Activated naive CD4-positive, alpha-beta T cell treated with anti-CD3 and anti-CD28 coated beads for 36 hours (primary cell): ENCODE data around the gene KCNH8. TPM values are rescaled to one million over a fixed set of nuclear protein-coding genes. Genes with fewer than 3 reads are reported as not detected.

Source experiments
- CTCF ChIA-PET: fragments of 350-600 bp; sonication (Branson Sonifier 250); formaldehyde crosslinking; loops from one replicate; lab custom pipeline; 2021; ENCODE audit warnings: antibody characterized with exemption; lab: Charles Lee
- DNase-seq: peaks from one replicate; pipeline ENCODE4 v3.0.0-alpha.2; 2020
- H3K27ac Mint-ChIP-seq: one replicate; pipeline ENCODE4 v1.8.0; 2021; ENCODE audit warnings: mild to moderate bottlenecking, mixed read lengths
- H3K27me3 Mint-ChIP-seq: one replicate; pipeline ENCODE4 v1.8.0; 2021; ENCODE audit warnings: low read depth, mixed read lengths
- H3K36me3 Mint-ChIP-seq: one replicate; pipeline ENCODE4 v1.8.0; 2021; ENCODE audit warnings: low read depth, mixed read lengths
- H3K4me1 Mint-ChIP-seq: one replicate; pipeline ENCODE4 v1.8.0; 2021; ENCODE audit warnings: low read depth, mixed read lengths
- H3K4me3 Mint-ChIP-seq: one replicate; pipeline ENCODE4 v1.8.0; 2021; ENCODE audit warnings: mild to moderate bottlenecking, moderate library complexity, mixed read lengths
- H3K9me3 Mint-ChIP-seq: one replicate; pipeline ENCODE4 v1.8.0; 2021; ENCODE audit warnings: mixed read lengths
- intact Hi-C: fragments of 100-400 bp; cut with micrococcal nuclease; formaldehyde crosslinking; loops from one replicate; pipeline ENCODE4 v1.15.1; 2023
- total RNA-seq, 2 experiments: library from RNA; stranded (reverse); gene quantifications; one replicate each; pipeline ENCODE4 v1.2.3, GENCODE V29; 2021

KCNH8 gene
- total RNA-seq, 2 experiments from 2014 or later: not detected

GRCh38 chr3:19267040-19267439 is 118.7 kb downstream of the KCNH8 start:
- DNase-seq: no peak
- no peak overlapping the region for H3K27ac Mint-ChIP-seq
- H3K36me3 Mint-ChIP-seq: no peaks in the 10 kb centered on the region
- no peak overlapping the region for H3K4me3 Mint-ChIP-seq
- peaks cover 2% of the 10 kb centered on the region for H3K27me3 Mint-ChIP-seq
- CTCF ChIA-PET: no interaction called here
- H3K4me1 Mint-ChIP-seq: no peaks in the 10 kb centered on the region
- intact Hi-C loops: no loop called here
- H3K9me3 Mint-ChIP-seq: no peaks in the 10 kb centered on the region

- Mint-ChIP-seq H3K4me3 (no peak overlapping the region), H3K27ac (no peak overlapping the region), H3K4me1 (no peaks in the 10 kb centered on the region), H3K36me3 (no peaks in the 10 kb centered on the region), H3K27me3 (peaks cover 2% of the 10 kb centered on the region), H3K9me3 (no peaks in the 10 kb centered on the region)
- CTCF ChIA-PET: no interaction called here
- intact Hi-C loops: no loop called here
- no peak for DNase-seq
Measured at GRCh38 chr3:19270481-19270880, 122.2 kb downstream of the KCNH8 start.

GRCh38 chr3:19272296-19272695 is 124.0 kb downstream of the KCNH8 start:
- intact Hi-C loops: no loop called here
- no peaks in the 10 kb centered on the region for H3K4me1 Mint-ChIP-seq
- CTCF ChIA-PET: no interaction called here
- H3K27ac Mint-ChIP-seq: no peak overlapping the region
- peaks cover 2% of the 10 kb centered on the region for H3K27me3 Mint-ChIP-seq
- DNase-seq: no peak
- H3K9me3 Mint-ChIP-seq: no peaks in the 10 kb centered on the region
- H3K36me3 Mint-ChIP-seq: no peaks in the 10 kb centered on the region
- H3K4me3 Mint-ChIP-seq: no peak overlapping the region

GRCh38 chr3:19273091-19273490 is 124.8 kb downstream of the KCNH8 start:
- no peak for DNase-seq
- Mint-ChIP-seq H3K36me3 (no peaks in the 10 kb centered on the region), H3K4me3 (no peak overlapping the region), H3K4me1 (no peaks in the 10 kb centered on the region), H3K9me3 (no peaks in the 10 kb centered on the region), H3K27me3 (peaks cover 2% of the 10 kb centered on the region), H3K27ac (no peak overlapping the region)
- CTCF ChIA-PET: no interaction called here
- intact Hi-C loops: no loop called here

- no peak for DNase-seq
- no peaks in the 10 kb centered on the region for H3K36me3 Mint-ChIP-seq
- no peak overlapping the region for H3K27ac Mint-ChIP-seq
- CTCF ChIA-PET: no interaction called here
- H3K4me3 Mint-ChIP-seq: no peak overlapping the region
- no peaks in the 10 kb centered on the region for H3K4me1 Mint-ChIP-seq
- H3K27me3 Mint-ChIP-seq: peaks cover under 1% of the 10 kb centered on the region
- intact Hi-C loops: no loop called here
- no peaks in the 10 kb centered on the region for H3K9me3 Mint-ChIP-seq
Measured at GRCh38 chr3:19274576-19274975, 126.3 kb downstream of the KCNH8 start.

- CTCF ChIA-PET: no interaction called here
- H3K4me1 Mint-ChIP-seq: no peaks in the 10 kb centered on the region
- intact Hi-C loops: no loop called here
- no peaks in the 10 kb centered on the region for H3K9me3 Mint-ChIP-seq
- DNase-seq: no peak
- H3K27ac Mint-ChIP-seq: no peak overlapping the region
- H3K4me3 Mint-ChIP-seq: no peak overlapping the region
- no peaks in the 10 kb centered on the region for H3K36me3 Mint-ChIP-seq
- no peaks in the 10 kb centered on the region for H3K27me3 Mint-ChIP-seq
Measured at GRCh38 chr3:19284974-19285373, 136.7 kb downstream of the KCNH8 start.

GRCh38 chr3:19293295-19293694 is 145.0 kb downstream of the KCNH8 start:
- DNase-seq: no peak
- Mint-ChIP-seq H3K4me3 (no peak overlapping the region), H3K9me3 (no peaks in the 10 kb centered on the region), H3K36me3 (no peaks in the 10 kb centered on the region), H3K27ac (no peak overlapping the region), H3K4me1 (no peaks in the 10 kb centered on the region), H3K27me3 (no peaks in the 10 kb centered on the region)
- CTCF ChIA-PET: no interaction called here
- intact Hi-C loops: no loop called here

GRCh38 chr3:19295208-19295607 is 146.9 kb downstream of the KCNH8 start:
- no peaks in the 10 kb centered on the region for H3K4me1 Mint-ChIP-seq
- intact Hi-C loops: no loop called here
- H3K36me3 Mint-ChIP-seq: no peaks in the 10 kb centered on the region
- no peaks in the 10 kb centered on the region for H3K27me3 Mint-ChIP-seq
- no peak overlapping the region for H3K27ac Mint-ChIP-seq
- H3K9me3 Mint-ChIP-seq: no peaks in the 10 kb centered on the region
- no peak overlapping the region for H3K4me3 Mint-ChIP-seq
- CTCF ChIA-PET: no interaction called here
- DNase-seq: no peak

GRCh38 chr3:19331931-19332330 is 183.6 kb downstream of the KCNH8 start:
- CTCF ChIA-PET: no interaction called here
- Mint-ChIP-seq H3K9me3 (no peaks in the 10 kb centered on the region), H3K27ac (no peak overlapping the region), H3K4me1 (no peaks in the 10 kb centered on the region), H3K36me3 (no peaks in the 10 kb centered on the region), H3K27me3 (no peaks in the 10 kb centered on the region), H3K4me3 (no peak overlapping the region)
- no peak for DNase-seq
- intact Hi-C loops: no loop called here

- no peaks in the 10 kb centered on the region for H3K9me3 Mint-ChIP-seq
- intact Hi-C loops: no loop called here
- no peak overlapping the region for H3K27ac Mint-ChIP-seq
- H3K36me3 Mint-ChIP-seq: no peaks in the 10 kb centered on the region
- CTCF ChIA-PET: interaction anchor here (0.7 kb wide), 1 partner anchor 91 kb away, joined by 3 read pairs; no protein-coding TSS in a partner anchor
- no peak for DNase-seq
- H3K4me3 Mint-ChIP-seq: no peak overlapping the region
- H3K27me3 Mint-ChIP-seq: peaks cover 2% of the 10 kb centered on the region
- no peaks in the 10 kb centered on the region for H3K4me1 Mint-ChIP-seq
Measured at GRCh38 chr3:19334120-19334519, 185.8 kb downstream of the KCNH8 start.

GRCh38 chr3:19338769-19339168 is 190.5 kb downstream of the KCNH8 start:
- CTCF ChIA-PET: no interaction called here
- no peaks in the 10 kb centered on the region for H3K9me3 Mint-ChIP-seq
- H3K4me1 Mint-ChIP-seq: no peaks in the 10 kb centered on the region
- DNase-seq: no peak
- H3K4me3 Mint-ChIP-seq: no peak overlapping the region
- no peaks in the 10 kb centered on the region for H3K36me3 Mint-ChIP-seq
- H3K27me3 Mint-ChIP-seq: peaks cover 2% of the 10 kb centered on the region
- intact Hi-C loops: no loop called here
- H3K27ac Mint-ChIP-seq: no peak overlapping the region

- intact Hi-C loops: no loop called here
- CTCF ChIA-PET: no interaction called here
- Mint-ChIP-seq H3K27me3 (peaks cover under 1% of the 10 kb centered on the region), H3K36me3 (no peaks in the 10 kb centered on the region), H3K4me1 (no peaks in the 10 kb centered on the region), H3K9me3 (no peaks in the 10 kb centered on the region), H3K27ac (no peak overlapping the region), H3K4me3 (no peak overlapping the region)
- DNase-seq: no peak
Measured at GRCh38 chr3:19342389-19342788, 194.1 kb downstream of the KCNH8 start.

GRCh38 chr3:19346759-19347158 is 198.4 kb downstream of the KCNH8 start:
- intact Hi-C loops: no loop called here

More at GRCh38 chr3:19346759-19347158, 198.4 kb downstream of the KCNH8 start:
- no peaks in the 10 kb centered on the region for H3K4me1 Mint-ChIP-seq
- no peak overlapping the region for H3K4me3 Mint-ChIP-seq
- peaks cover 6% of the 10 kb centered on the region for H3K27me3 Mint-ChIP-seq
- no peak for DNase-seq
- no peaks in the 10 kb centered on the region for H3K36me3 Mint-ChIP-seq
- no peak overlapping the region for H3K27ac Mint-ChIP-seq
- CTCF ChIA-PET: interaction anchor here (0.6 to 5.5 kb wide), 2 partner anchors 146 to 519 kb away, joined by 3 to 44 read pairs; no protein-coding TSS in a partner anchor
- no peaks in the 10 kb centered on the region for H3K9me3 Mint-ChIP-seq
